GM12864 (cell line): ENCODE measurements around the gene NUMA1.

Experiments
- DNase-seq: peaks from one replicate; pipeline ENCODE4 v3.0.0-alpha.2; 2011; ENCODE audit warnings: low read depth
- H3K4me3 ChIP-seq: 2 replicates; pipeline ENCODE4 v1.5.1; 2011; ENCODE audit warnings: mild to moderate bottlenecking, low read depth, low read length, control low read depth
- TF ChIP-seq, protein P1 (sequence below): IDR thresholded peaks from 2 replicates; pipeline ENCODE4 v1.5.1; 2011; ENCODE audit warnings: low read depth, mild to moderate bottlenecking, moderate library complexity, low read length, control low read depth, inconsistent platforms; ENCODE audit errors: missing control alignments

NUMA1 gene

DNA sequence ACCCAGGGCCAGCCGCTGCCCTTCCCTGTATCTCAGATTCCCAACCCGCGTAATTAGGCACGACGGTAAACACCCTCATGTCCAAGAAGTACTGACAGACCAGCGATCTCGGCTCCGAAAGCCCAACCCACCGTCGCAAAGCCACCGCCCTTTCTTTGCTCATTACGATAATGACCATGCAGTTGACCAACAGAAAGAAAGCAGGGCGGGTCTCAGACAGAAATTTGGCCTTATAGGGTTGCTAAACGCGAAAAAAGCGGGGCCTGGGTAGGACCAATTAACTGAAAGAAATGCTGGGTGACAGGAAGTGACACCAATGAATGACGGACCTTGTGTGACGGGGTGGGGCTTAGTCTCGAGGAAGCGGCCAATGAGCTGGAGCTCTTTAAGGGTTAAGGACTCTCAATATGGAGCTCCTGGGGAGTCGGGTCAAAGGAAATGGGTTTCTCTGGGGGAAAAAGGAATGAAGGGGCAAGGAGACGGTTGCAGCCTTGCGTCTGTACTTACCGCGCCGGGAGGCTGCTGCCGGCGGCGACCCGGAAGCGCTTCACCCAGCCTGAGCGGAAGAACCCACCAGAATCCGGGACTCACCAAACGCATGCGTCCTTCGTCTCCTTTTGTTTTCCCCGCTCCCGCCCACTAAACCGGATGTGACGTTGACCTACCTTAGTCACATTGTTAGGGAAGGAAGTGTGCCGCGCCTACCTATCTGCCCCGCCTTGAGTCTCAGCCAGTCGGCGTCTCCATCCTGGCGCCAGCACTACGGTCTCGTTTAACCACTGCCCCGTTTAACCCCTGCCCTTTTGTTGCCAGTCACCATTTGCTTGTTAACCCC, 32.0 kb upstream of the NUMA1 start, which contains the start of gene ANAPC15:
TSS of gene ANAPC15 (minus strand) at position 553 of the 835 bp plus-strand sequence. CDS start 1,419 bp downstream, outside the sequence.
- H3K4me3 ChIP-seq: peak within 1 kb of the TSS; percentile 72

DNA sequence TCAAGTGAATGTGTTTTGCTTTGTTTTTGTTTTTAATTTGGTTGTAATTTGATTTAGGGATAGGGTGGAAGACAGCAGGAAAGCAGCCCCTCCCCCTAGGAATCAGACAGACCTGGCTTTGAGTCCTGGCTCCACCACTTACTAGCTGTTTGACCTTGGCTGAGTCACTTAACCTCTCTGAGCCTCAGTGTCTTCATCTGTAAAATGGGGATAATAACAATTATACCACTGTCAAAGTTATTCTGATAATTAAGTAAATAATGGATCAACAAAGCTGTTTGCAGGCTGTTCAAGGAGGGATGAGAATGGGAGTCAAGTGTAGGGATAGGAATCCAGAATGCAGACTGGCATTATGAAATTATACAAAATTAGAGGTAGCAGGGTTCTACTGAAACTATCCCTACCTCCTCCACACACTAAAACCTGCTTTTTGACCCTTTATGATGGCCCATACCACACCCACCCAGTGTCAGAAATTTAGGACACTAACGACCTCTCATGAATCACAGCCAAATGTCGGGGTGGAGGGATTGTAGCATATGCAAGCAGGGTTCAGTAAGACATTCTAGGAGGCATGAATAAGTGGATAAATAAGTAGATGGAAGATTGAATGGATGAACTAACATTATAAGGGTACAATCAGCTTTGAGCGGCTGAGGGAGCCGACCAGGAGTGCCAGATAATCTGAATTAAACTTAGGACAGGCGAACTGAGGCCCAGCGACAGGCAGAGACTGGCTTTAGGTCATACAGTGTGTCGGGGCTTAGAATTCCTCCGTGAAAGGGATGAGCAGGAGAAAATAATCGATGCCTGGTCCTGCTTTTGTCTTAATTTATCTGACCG, 31.2 kb upstream of the NUMA1 start:
- no peak for DNase-seq
- H3K4me3 ChIP-seq: peak overlapping the region; percentile 72
- TF ChIP-seq, protein P1, sequence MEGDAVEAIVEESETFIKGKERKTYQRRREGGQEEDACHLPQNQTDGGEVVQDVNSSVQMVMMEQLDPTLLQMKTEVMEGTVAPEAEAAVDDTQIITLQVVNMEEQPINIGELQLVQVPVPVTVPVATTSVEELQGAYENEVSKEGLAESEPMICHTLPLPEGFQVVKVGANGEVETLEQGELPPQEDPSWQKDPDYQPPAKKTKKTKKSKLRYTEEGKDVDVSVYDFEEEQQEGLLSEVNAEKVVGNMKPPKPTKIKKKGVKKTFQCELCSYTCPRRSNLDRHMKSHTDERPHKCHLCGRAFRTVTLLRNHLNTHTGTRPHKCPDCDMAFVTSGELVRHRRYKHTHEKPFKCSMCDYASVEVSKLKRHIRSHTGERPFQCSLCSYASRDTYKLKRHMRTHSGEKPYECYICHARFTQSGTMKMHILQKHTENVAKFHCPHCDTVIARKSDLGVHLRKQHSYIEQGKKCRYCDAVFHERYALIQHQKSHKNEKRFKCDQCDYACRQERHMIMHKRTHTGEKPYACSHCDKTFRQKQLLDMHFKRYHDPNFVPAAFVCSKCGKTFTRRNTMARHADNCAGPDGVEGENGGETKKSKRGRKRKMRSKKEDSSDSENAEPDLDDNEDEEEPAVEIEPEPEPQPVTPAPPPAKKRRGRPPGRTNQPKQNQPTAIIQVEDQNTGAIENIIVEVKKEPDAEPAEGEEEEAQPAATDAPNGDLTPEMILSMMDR: no peak

More for the DNA sequence above, 32.0 kb upstream of the NUMA1 start, which contains the start of gene ANAPC15:
- TF ChIP-seq, protein P1: no peak
- DNase-seq: peak; percentile 99

DNA sequence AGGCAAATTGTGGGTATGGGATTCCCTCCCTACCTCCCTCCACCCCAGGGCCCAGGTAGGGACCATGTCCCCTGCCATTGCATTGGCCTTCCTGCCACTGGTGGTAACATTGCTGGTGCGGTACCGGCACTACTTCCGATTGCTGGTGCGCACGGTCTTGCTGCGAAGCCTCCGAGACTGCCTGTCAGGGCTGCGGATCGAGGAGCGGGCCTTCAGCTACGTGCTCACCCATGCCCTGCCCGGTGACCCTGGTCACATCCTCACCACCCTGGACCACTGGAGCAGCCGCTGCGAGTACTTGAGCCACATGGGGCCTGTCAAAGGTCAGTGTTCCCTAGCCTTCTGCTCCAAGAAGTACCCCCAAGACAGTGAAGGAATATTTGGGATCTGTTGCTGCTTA, 25.5 kb upstream of the NUMA1 start, which contains the start of gene TOMT:
TSS of gene TOMT (plus strand) at position 37 of the 400 bp plus-strand sequence. CDS start at position 65, 28 bp downstream.
- no peak within 1 kb of the TSS for H3K4me3 ChIP-seq
- TF ChIP-seq, protein P1: no peak

DNA sequence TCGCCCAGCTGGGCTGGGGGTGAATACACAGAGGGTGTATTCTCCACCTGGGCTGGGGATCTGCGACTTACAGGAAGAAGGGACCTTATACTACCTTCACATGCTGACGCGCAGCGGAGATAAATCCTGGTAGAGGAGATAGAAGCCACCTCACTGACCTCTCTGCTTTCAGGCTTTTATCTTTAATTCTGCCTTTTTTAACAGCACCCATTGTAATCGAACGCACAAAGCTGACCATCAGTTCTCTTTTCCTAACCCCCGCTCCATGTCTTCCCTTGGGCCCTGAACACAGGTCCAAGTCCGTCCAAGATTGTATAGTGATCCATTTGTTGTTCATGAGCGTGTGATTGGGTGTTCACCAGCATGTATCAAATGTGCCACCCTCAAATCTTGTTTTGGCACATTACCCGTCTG, 23.4 kb upstream of the NUMA1 start:
- no peak for DNase-seq
- peak overlapping the region; percentile 9 for H3K4me3 ChIP-seq
- TF ChIP-seq, protein P1: peak; percentile 0

More for the DNA sequence above, 25.5 kb upstream of the NUMA1 start, which contains the start of gene TOMT:
- DNase-seq: no peak

DNA sequence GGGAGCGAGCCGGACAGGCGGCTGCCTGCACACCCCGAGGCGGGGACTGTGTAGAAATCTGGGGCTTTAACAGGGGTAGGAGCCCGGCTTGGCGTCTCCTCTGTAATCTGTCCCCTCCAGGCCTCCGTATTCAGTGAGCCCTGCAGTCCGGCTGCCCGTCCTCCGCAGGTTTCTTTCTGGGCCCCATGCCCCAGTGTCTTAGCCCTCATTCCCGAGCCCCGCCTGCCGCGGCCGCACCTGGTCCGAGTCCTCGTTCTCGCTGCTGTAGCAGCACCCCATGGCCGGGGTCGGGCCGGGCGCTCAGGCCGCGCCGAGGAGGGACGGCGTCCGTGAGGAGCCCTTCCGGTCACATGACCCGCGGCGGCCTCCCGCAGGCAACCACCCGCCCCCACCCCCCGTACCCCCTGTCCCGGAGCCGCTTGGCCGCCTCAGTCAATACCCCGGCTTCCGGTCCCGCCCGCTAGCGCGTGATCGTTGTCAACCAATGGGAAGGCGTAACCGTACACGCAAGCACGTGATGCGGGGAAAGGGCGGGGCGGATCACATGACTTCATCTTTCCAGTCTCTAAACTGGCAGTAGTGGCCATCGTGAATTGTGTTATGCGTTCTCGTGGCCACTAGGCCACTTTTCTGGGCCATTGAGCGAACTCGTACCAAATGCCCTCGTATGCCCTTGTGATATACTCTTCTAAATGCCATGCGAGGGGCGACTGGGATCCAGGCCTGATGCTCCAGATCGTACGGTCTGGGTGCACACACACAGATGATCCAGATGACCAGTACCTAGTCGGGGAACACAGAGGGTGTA, 22.8 kb upstream of the NUMA1 start, which contains the start of gene LAMTOR1:
TSS of gene LAMTOR1 (minus strand) at position 352 of the 808 bp plus-strand sequence. CDS start at position 279, 73 bp downstream.
- peak within 1 kb of the TSS; percentile 95 for H3K4me3 ChIP-seq
- peak; percentile 97 for DNase-seq
- TF ChIP-seq, protein P1: peak; percentile 59

DNA sequence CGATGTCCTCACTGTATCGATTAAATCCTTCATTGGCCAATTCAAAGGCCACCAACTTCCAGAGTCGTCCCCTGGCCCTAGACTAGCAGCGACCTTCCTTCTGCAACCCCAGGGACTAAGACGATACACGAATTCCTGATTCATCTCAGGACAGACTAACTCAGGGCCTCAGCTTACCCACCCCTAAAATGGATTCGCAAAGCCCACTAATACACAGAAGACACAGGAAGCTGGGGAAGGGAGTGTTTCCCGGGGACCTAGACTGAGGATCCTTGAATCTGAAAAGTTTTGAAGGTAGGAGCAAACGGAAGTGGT, 22.2 kb upstream of the NUMA1 start:
- H3K4me3 ChIP-seq: peak overlapping the region; percentile 95
- TF ChIP-seq, protein P1: no peak
- no peak for DNase-seq
